Measurements from ENCODE around the gene HNRNPA3.
"Not testable (repeated sequence)": the region's sequence is repeated elsewhere in the genome, so short reads cannot be mapped to it uniquely, and the experiment has no call there.

The HNRNPA3 gene

GRCh38 chr2:177234267-177234666, 21.7 kb downstream of the HNRNPA3 start:
- DNase-seq, result no peak

- DNase-seq, result no peak
Measured at GRCh38 chr2:177235855-177236437, 23.4 kb downstream of the HNRNPA3 start.

- no peak for DNase-seq
Measured at GRCh38 chr2:177237932-177238331, 25.3 kb downstream of the HNRNPA3 start.

- no peak for DNase-seq
Measured at GRCh38 chr2:177239053-177239452, 26.5 kb downstream of the HNRNPA3 start.

- DNase-seq, result no peak
Measured at GRCh38 chr2:177239932-177240630, 27.5 kb downstream of the HNRNPA3 start.

GRCh38 chr2:177241711-177242120, 29.1 kb downstream of the HNRNPA3 start:
- DNase-seq, result no peak

- DNase-seq, result no peak
Measured at GRCh38 chr2:177242121-177242987, 29.8 kb downstream of the HNRNPA3 start.

GRCh38 chr2:177243073-177243472, 30.5 kb downstream of the HNRNPA3 start:
- DNase-seq, result no peak

GRCh38 chr2:177243476-177243875, 30.9 kb downstream of the HNRNPA3 start:
- no peak for DNase-seq

GRCh38 chr2:177244244-177244771, 31.7 kb downstream of the HNRNPA3 start:
- DNase-seq, result no peak

GRCh38 chr2:177245010-177245422, 32.4 kb downstream of the HNRNPA3 start:
- DNase-seq, result no peak

- DNase-seq, result no peak
Measured at GRCh38 chr2:177246000-177246399, 33.4 kb downstream of the HNRNPA3 start.

GRCh38 chr2:177246523-177247030, 34.0 kb downstream of the HNRNPA3 start:
- not testable (repeated sequence) for DNase-seq

GRCh38 chr2:177247693-177248262, 35.2 kb downstream of the HNRNPA3 start:
- no peak for DNase-seq

- DNase-seq, result no peak
Measured at GRCh38 chr2:177249038-177249437, 36.4 kb downstream of the HNRNPA3 start.

- no peak for DNase-seq
Measured at GRCh38 chr2:177250461-177250860, 37.9 kb downstream of the HNRNPA3 start.

GRCh38 chr2:177251165-177251542, 38.6 kb downstream of the HNRNPA3 start:
- no peak for DNase-seq

GRCh38 chr2:177252808-177253531, 40.4 kb downstream of the HNRNPA3 start:
- no peak for DNase-seq

GRCh38 chr2:177253704-177254103, 41.1 kb downstream of the HNRNPA3 start:
- DNase-seq, result no peak

- DNase-seq, result no peak
Measured at GRCh38 chr2:177254433-177255226, 42.0 kb downstream of the HNRNPA3 start.

GRCh38 chr2:177255227-177255601, 42.6 kb downstream of the HNRNPA3 start:
- no peak for DNase-seq
